HCT116 (cell line): ENCODE data around the gene EDNRA. TPM values are rescaled to one million over a fixed set of nuclear protein-coding genes. Genes with fewer than 3 reads are reported as not detected.

ENCODE experiments used
- ATAC-seq: fragments of 200-7000 bp; cut with Tn5 transposase; 2 replicates; pipeline ENCODE4 v1.9.1; 2020; ENCODE audit warnings: mild to moderate bottlenecking, moderate library complexity
- BruUV-seq: library from RNA; stranded (reverse); fragments of 400-500 nt; replicated peaks from 2 replicates; lab custom pipeline; 2021; lab: Mats Ljungman, UMichigan
- CTCF ChIA-PET: fragments of 300-600 bp; sonication (Branson Sonifier 250); formaldehyde crosslinking; loops from one replicate; lab custom pipeline; 2021; ENCODE audit warnings: antibody characterized with exemption; lab: Charles Lee
- POLR2A ChIA-PET: fragments of 300-600, 350-600 bp; sonication (Branson Sonifier 250); formaldehyde crosslinking; loops from one replicate; lab custom pipeline; 2021; ENCODE audit warnings: antibody characterized with exemption; lab: Charles Lee
- RAD21 ChIA-PET, 2 experiments: fragments of 300-600 bp; sonication (Branson Sonifier 250); formaldehyde crosslinking; loops; one replicate each; lab custom pipeline; 2023; ENCODE audit warnings: low total read pairs in 2 of 2; ENCODE audit not compliant: uncharacterized antibody in 2 of 2, unreplicated experiment in 2 of 2, low non-redundant PET in 1 of 2; lab: Charles Lee
- DNase-seq: peaks from one replicate; pipeline ENCODE4 v3.0.0-alpha.2; 2010; ENCODE audit warnings: low read depth, low spot score
- H2AFZ ChIP-seq: fragments of 200-600 bp; shearing (Covaris generic), sonication (generic); 2 replicates; pipeline ENCODE4 v1.6.1; 2017; ENCODE audit warnings: low read depth, mixed run types, mixed read lengths, antibody characterized with exemption, low read length; ENCODE audit not compliant: poor library complexity, severe bottlenecking
- H3K27ac ChIP-seq: 2 replicates; pipeline ENCODE4 v1.5.1; 2012; ENCODE audit warnings: low read depth, low read length
- H3K27me3 ChIP-seq: fragments of 200-600 bp; sonication (generic); 2 replicates; pipeline ENCODE4 v1.6.1; 2016; ENCODE audit warnings: mixed run types, low read length, mixed read lengths; ENCODE audit not compliant: insufficient read depth
- H3K36me3 ChIP-seq, 2 experiments: fragments of 200-500 bp in 1 of 2; fragments of 200-600 bp in 1 of 2; sonication (Bioruptor generic) in 1 of 2; sonication (generic) in 1 of 2; 2 replicates each; pipeline versions ENCODE4 v1.5.1 to v1.6.1; 2014 to 2016; ENCODE audit warnings: low read length in 2 of 2, inconsistent platforms in 1 of 2, mixed read lengths in 1 of 2, mixed run types in 1 of 2; ENCODE audit not compliant: insufficient read depth in 2 of 2, control insufficient read depth in 1 of 2
- H3K4me1 ChIP-seq, 2 experiments: fragments of 200-600 bp in 1 of 2; sonication (generic) in 1 of 2; 2 replicates each; pipeline versions ENCODE4 v1.5.1 to v1.6.1; 2012 to 2017; ENCODE audit warnings: low read length in 2 of 2, inconsistent platforms in 1 of 2, mild to moderate bottlenecking in 1 of 2, mixed read lengths in 1 of 2, mixed run types in 1 of 2, moderate library complexity in 1 of 2; ENCODE audit not compliant: insufficient read depth in 2 of 2, control insufficient read depth in 1 of 2
- H3K4me2 ChIP-seq: fragments of 200-600 bp; sonication (generic); 2 replicates; pipeline ENCODE4 v1.6.1; 2017; ENCODE audit warnings: mixed run types, low read length, mixed read lengths
- H3K4me3 ChIP-seq, 2 experiments: fragments of 200-600 bp in 1 of 2; sonication (generic) in 1 of 2; replicated peaks in 1 of 2; 2 replicates each; pipeline ENCODE4 v1.5.1; 2011 to 2016; ENCODE audit warnings: low read length in 2 of 2, control low read depth in 1 of 2, low read depth in 1 of 2, mild to moderate bottlenecking in 1 of 2, mixed read lengths in 1 of 2, mixed run types in 1 of 2
- H3K79me2 ChIP-seq: fragments of 200-600 bp; sonication (generic); 2 replicates; pipeline ENCODE4 v1.6.1; 2017; ENCODE audit warnings: mild to moderate bottlenecking, mixed run types, low read length, moderate library complexity, mixed read lengths; ENCODE audit not compliant: insufficient read depth
- H3K9ac ChIP-seq: fragments of 200-600 bp; sonication (generic); 2 replicates; pipeline ENCODE4 v1.6.1; 2016; ENCODE audit warnings: low read length, mixed read lengths
- H3K9me2 ChIP-seq: fragments of 200-600 bp; sonication (generic), shearing (Covaris generic); 2 replicates; pipeline ENCODE4 v1.6.1; 2017; ENCODE audit warnings: mixed run types, mild to moderate bottlenecking, moderate library complexity; ENCODE audit not compliant: insufficient read depth
- H3K9me3 ChIP-seq, 2 experiments: fragments of 200-500 bp in 1 of 2; fragments of 200-600 bp in 1 of 2; sonication (Bioruptor generic) in 1 of 2; sonication (generic) in 1 of 2; 2 replicates each; pipeline ENCODE4 v1.6.1; 2014 to 2017; ENCODE audit warnings: low read length in 2 of 2, mixed read lengths in 2 of 2, inconsistent platforms in 1 of 2, low read depth in 1 of 2, mild to moderate bottlenecking in 1 of 2, mixed run types in 1 of 2, moderate library complexity in 1 of 2; ENCODE audit not compliant: control insufficient read depth in 1 of 2, insufficient read depth in 1 of 2
- H4K20me1 ChIP-seq: fragments of 200-600 bp; sonication (generic), shearing (Covaris generic); 2 replicates; pipeline ENCODE4 v1.6.1; 2017; ENCODE audit warnings: mixed run types, mild to moderate bottlenecking, moderate library complexity; ENCODE audit not compliant: insufficient read depth
- CBX3 ChIP-seq: IDR thresholded peaks from 2 replicates; pipeline ENCODE4 v1.6.1; 2012; ENCODE audit warnings: low read depth
- EZH2 ChIP-seq: fragments of 200-600 bp; sonication (generic); IDR thresholded peaks from 2 replicates; pipeline ENCODE4 v1.6.1; 2017; ENCODE audit warnings: antibody characterized with exemption, mixed run types
- POLR2A ChIP-seq: IDR thresholded peaks from 2 replicates; pipeline ENCODE4 v1.7.0; 2011; ENCODE audit warnings: borderline replicate concordance; ENCODE audit not compliant: insufficient read depth, insufficient read length; ENCODE audit errors: extremely low read depth
- POLR2AphosphoS5 ChIP-seq: IDR thresholded peaks from 2 replicates; pipeline ENCODE4 v1.6.1; 2011; ENCODE audit warnings: mild to moderate bottlenecking, low read depth, low read length, moderate library complexity
- RAD21 ChIP-seq: IDR thresholded peaks from 2 replicates; pipeline ENCODE4 v1.6.1; 2012; ENCODE audit warnings: low read depth, mild to moderate bottlenecking
- SIN3A ChIP-seq: IDR thresholded peaks from 2 replicates; pipeline ENCODE4 v1.6.1; 2012; ENCODE audit warnings: low read depth
- SP1 ChIP-seq: IDR thresholded peaks from 2 replicates; pipeline ENCODE4 v1.6.1; 2012; ENCODE audit warnings: low read depth
- ZNF274 ChIP-seq: fragments of 200-500 bp; sonication (Bioruptor generic); IDR thresholded peaks from 2 replicates; pipeline ENCODE4 v1.6.1; 2014; ENCODE audit warnings: mild to moderate bottlenecking, low read depth, low read length, inconsistent platforms
- intact Hi-C: fragments of 100-400 bp; cut with micrococcal nuclease; formaldehyde crosslinking; loops from 2 replicates; pipeline ENCODE4 v1.10.0; 2022
- total RNA-seq: library from RNA; stranded (reverse); gene quantifications from one replicate; pipeline ENCODE4 v1.2.1, GENCODE V29; 2021; ENCODE audit not compliant: unreplicated experiment
- TF ChIP-seq, protein P1 (sequence below): IDR thresholded peaks from 2 replicates; pipeline ENCODE4 v1.6.1; 2012
- TF ChIP-seq, protein P2 (sequence below): IDR thresholded peaks from 2 replicates; pipeline ENCODE4 v1.6.1; 2011; ENCODE audit warnings: mild to moderate bottlenecking, low read length, moderate library complexity; ENCODE audit not compliant: insufficient replicate concordance; ENCODE audit errors: extremely low read depth

The EDNRA gene
- total RNA-seq, 1 experiment from 2014 or later = 2.0 TPM

DNA sequence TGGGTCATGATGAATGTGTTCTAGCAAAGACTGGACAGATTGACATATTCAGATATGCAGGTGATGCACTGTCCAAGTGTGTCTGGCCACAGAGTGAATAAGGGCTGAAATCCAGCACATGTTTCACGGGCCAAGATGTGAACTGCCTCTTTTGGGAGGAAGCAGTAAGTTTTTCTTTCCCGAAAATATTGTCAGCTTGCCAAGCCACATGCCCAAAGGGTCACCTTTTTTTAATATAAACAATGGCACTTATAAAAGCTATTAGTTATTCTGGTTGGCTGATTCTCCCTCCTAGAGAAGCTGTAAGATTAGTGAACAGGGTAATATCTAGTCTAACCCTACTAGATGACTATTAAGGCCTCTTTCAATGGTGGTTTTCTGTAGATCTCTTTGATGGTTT, 1.5 kb upstream of the EDNRA start:
- DNase-seq (no peak), ATAC-seq (no peak)
- Histone ChIP-seq H3K4me3 (no peak overlapping the region), H3K9me2 (no peaks in the 10 kb centered on the region), H3K79me2 (no peaks in the 10 kb centered on the region), H4K20me1 (no peaks in the 10 kb centered on the region), H3K4me2 (no peak overlapping the region), H3K27ac (no peak overlapping the region), H3K9me3 (no peaks in the 10 kb centered on the region), H2AFZ (no peak overlapping the region), H3K27me3 (no peaks in the 10 kb centered on the region), H3K9ac (no peak overlapping the region), H3K36me3 (no peaks in the 10 kb centered on the region), H3K4me1 (peaks cover 0 to 2% of the 10 kb centered on the region in 2 experiments; a peak in 1 of 4 replicates)
- intact Hi-C loops = no loop called here
- ChIA-PET RAD21 (no interaction called here), CTCF (no interaction called here), POLR2A (no interaction called here)
- BruUV-seq = no TSS peak
- TF ChIP-seq CBX3 (no peak), SP1 (no peak), POLR2AphosphoS5 (no peak), POLR2A (no peak), RAD21 (no peak), ZNF274 (no peak), SIN3A (no peak), EZH2 (no peak)
- TF ChIP-seq, protein P1, sequence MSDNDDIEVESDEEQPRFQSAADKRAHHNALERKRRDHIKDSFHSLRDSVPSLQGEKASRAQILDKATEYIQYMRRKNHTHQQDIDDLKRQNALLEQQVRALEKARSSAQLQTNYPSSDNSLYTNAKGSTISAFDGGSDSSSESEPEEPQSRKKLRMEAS = no peak
- TF ChIP-seq, protein P2, sequence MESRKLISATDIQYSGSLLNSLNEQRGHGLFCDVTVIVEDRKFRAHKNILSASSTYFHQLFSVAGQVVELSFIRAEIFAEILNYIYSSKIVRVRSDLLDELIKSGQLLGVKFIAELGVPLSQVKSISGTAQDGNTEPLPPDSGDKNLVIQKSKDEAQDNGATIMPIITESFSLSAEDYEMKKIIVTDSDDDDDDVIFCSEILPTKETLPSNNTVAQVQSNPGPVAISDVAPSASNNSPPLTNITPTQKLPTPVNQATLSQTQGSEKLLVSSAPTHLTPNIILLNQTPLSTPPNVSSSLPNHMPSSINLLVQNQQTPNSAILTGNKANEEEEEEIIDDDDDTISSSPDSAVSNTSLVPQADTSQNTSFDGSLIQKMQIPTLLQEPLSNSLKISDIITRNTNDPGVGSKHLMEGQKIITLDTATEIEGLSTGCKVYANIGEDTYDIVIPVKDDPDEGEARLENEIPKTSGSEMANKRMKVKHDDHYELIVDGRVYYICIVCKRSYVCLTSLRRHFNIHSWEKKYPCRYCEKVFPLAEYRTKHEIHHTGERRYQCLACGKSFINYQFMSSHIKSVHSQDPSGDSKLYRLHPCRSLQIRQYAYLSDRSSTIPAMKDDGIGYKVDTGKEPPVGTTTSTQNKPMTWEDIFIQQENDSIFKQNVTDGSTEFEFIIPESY = no peak
